ENCODE data around the gene GJC2.
A peak's percentile ranks its signal among the peaks of the same experiment; 100 is the strongest.

The GJC2 gene

DNA sequence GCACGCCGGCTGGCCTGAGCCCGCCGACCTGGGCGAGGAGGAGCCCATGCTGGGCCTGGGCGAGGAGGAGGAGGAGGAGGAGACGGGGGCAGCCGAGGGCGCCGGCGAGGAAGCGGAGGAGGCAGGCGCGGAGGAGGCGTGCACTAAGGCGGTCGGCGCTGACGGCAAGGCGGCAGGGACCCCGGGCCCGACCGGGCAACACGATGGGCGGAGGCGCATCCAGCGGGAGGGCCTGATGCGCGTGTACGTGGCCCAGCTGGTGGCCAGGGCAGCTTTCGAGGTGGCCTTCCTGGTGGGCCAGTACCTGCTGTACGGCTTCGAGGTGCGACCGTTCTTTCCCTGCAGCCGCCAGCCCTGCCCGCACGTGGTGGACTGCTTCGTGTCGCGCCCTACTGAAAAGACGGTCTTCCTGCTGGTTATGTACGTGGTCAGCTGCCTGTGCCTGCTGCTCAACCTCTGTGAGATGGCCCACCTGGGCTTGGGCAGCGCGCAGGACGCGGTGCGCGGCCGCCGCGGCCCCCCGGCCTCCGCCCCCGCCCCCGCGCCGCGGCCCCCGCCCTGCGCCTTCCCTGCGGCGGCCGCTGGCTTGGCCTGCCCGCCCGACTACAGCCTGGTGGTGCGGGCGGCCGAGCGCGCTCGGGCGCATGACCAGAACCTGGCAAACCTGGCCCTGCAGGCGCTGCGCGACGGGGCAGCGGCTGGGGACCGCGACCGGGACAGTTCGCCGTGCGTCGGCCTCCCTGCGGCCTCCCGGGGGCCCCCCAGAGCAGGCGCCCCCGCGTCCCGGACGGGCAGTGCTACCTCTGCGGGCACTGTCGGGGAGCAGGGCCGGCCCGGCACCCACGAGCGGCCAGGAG is 8.6 kb downstream of the GJC2 start:
- DNase-seq: no peak

DNA sequence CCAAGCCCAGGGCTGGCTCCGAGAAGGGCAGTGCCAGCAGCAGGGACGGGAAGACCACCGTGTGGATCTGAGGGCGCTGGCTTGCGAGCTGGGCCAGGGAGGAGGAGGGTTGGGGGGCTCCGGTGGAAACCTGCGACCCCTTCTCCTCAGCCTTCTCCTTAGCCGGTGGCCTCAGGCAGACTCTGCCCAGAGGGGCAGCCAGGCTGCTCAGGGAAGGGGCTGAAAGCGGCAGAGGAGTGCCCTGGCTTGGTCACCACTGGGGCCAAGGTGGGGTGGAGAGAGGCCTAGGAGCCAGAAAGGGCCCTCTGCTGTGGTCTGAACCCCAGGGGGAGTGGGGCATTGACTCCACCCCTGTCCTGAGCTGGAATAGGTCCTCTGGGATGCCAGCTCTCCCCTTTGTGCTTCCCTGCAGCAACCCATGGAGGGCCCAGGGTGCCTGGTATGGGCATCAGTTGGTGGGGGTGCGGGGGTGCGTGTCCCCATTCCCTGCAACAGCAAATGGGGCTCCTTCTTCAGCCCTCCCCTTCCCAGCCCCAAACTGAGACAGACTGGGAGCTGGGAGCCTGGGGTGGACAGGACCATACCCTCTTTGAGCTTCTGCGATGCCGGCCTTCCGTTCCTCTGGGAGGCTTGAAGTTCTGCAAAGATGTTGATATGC is 9.4 kb downstream of the GJC2 start:
- DNase-seq: no peak

DNA sequence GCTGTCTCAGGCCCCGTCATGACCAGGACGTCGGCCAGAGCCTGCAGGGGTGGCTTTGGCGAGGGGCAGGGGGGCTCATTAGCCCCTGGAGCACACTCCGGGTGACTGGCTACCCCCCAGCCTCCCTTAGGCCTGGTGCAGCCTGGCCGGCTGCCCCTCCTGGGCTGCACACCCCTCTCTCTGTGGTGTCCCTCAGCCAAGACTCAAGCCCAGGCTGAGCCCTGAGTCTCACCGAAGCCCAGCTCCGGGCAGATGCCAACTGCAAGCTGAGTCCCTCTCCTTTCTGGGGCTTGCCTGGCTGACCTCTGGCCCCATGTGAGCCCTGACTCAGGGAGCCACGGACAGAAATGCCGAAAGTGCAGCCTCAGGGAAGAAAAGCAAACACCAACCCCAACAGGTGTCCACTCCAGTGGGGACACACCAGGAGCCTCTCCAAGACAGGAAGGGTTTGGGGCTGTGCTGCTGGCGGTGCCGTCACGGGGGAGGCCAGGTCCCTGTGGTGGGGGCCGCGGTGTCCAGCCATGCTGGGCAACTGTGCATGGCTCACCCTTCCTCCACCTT is 10.6 kb downstream of the GJC2 start:
- no peak for DNase-seq

DNA sequence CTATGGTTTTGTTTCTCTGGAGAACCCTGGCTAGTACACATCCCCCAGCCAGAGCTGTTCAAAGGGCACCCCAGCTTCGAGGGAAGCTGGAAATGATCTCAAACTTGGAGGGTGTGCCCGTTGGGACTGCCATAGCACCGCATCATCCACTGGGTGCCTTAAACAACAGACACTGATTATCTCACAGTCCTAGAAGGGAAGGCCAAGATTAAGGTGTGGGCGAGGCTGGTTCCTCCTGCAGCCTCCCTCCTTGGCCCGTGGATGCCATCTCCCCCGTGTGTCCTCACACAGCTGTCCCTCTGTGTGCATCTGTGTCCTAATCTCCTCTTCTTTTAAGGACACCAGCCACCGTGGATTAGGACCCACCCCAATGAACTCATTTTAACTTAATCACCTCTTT is 11.6 kb downstream of the GJC2 start:
- no peak for DNase-seq

DNA sequence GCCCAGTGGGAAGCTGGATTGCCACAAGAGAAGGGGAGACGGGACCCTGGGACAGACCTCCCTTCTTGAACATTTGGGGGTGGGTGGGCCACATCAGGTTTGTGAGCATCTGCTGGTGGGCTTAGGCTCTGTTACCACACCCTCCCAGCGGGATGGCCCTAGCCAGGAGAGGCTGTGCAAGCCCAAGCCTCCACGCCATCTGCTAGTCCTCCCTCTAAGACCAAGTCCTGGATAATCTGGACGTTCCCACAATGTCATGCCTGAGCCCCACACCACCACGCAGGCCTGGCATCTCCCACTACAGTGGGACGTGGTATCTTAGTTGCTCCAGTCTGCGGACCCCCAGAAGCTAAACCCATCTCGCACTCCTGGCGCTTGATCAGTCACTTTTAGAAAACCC is 12.1 kb downstream of the GJC2 start:
- no peak for DNase-seq

DNA sequence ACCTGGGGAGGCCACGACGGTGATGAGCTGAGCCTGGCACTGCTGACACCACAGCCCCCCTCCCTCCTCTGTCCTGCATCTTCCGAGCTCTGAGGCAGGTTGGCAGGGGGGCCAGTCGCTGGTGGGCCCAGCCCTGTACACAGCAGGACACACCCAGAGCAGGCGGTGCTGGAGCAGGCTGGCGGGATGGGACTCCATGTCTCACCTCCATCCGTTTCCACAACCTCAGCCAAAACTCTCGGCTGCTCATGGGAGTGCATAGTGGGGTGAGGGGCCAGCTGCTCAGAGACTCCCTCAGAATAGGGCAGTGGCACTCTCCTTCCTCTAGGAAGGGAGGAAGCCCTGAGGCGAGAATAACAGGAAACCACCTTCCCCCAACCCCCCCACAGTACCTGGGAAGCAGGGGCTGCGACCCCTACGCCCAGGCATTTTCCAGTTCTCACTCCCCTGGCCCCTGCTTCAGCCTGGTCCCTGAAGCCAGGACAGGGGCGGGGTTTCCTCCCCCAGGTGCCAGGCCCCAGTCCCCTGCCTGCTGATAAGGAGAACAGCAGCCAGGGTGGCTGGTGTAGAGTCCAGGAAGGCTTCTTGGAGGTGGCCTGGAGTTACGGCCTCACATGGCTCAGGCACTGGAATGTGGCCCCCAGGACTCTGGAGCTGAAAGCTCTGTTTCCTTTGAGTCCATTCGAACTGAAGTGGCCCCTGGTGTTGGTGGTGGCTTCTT is 12.7 kb downstream of the GJC2 start:
- no peak for DNase-seq

DNA sequence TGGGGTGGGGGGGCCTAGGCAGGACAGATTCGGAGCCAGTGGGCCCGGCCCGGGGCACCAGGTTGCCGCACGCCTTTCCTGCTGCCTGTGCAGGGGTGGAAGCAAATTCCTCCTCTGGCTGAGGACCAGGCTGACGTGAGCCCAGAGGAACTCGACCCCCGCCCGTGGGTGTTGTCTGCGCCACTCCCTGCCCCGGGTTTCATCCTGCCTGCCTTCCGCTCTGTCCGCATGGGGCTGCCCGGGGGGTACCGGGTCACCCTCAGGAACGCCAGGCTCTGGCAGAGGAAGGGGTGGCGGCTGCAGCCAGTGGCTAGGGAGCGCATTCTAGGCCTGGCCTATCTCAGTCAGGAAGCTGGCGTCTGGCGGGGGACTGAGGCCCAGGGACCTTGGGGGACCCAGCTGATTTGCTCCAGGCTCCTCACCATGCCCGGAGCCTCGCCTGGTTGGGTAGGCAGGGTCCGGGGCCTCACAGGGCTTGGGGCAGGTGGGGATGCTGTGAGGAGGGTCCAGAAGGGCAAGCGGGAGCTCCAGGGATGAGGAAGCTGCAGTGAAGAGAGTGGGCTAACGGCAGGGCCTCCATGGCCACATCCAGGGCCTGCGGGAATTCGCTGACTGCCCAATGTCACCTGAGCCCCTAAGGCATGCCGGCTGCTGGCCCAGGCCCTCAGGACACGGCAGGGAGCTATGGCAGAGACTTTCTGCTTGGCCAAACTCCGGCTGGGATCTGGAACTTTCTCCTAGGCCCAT is 13.4 kb downstream of the GJC2 start:
- DNase-seq: no peak

DNA sequence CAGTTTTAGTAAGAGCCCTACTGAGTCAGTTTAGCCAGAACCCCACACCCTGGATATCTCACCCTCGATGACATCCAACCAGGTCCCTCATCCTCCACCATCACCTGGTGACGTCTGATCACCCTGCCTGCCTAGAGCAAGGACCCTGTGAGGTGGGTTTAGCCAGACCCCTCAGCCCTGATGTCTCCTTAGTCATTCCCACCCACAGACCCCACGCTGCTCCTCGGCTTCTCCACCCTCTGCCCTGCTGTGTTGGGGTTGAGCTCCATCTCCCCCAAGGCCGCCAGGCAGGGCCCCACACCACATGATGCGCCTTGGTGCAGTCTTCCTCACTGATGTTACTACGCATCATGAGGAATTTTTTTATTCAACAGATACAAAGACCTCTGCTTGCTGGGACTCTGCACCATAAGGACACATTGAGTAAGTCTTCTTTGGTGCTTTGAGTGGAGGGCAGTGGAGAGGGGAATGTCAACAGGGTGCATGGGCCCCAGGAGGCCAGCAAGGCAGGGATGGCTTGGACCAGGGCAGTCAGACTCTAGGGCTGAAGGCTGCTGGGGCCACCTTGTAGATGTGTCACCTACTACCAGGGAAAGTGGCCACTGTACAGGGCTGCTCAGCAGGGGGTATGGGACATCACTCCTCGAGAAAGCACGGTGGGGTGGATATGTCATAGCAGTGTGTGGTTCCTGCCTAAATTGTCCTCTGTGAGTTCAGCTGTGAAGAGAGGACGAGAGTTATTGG is 14.2 kb downstream of the GJC2 start:
- DNase-seq: no peak

DNA sequence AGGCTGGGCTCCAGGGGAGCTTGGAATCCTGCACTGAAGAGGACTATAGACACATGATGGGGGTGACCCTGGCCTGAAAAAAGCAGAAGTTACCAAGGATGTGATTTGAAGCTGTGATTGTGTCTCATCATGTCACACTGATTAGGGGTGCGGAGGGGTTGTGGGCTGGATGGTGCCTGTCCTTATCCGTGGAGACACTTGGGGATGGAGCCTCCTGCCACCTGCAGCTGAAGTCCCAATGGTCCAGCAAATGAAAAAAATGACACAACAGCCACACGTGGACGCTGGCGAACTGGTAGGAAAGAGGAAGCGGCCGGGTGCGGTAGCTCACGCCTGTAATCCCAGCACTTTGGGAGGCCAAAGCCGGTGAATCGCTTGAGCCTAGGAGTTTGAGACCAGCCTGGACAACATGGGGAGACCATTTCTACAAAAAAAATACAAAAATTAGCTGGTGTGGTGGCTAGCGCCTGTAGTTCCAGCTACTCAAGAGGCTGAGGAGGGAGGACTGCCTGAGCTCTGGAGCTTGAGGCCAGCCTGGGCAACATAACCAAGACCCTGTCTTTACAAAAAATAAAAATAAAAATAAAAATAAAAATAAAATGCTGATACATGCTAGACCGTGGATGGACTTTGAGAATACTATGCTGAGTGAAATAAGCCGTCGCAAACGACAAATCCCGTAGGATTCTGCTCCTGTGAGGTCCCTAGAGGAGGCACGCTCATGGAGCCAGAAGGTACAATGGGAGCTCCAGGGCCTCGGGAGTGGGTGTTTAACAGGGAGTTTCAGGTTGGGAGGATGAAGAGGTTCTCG is 15.0 kb downstream of the GJC2 start:
- DNase-seq: no peak

DNA sequence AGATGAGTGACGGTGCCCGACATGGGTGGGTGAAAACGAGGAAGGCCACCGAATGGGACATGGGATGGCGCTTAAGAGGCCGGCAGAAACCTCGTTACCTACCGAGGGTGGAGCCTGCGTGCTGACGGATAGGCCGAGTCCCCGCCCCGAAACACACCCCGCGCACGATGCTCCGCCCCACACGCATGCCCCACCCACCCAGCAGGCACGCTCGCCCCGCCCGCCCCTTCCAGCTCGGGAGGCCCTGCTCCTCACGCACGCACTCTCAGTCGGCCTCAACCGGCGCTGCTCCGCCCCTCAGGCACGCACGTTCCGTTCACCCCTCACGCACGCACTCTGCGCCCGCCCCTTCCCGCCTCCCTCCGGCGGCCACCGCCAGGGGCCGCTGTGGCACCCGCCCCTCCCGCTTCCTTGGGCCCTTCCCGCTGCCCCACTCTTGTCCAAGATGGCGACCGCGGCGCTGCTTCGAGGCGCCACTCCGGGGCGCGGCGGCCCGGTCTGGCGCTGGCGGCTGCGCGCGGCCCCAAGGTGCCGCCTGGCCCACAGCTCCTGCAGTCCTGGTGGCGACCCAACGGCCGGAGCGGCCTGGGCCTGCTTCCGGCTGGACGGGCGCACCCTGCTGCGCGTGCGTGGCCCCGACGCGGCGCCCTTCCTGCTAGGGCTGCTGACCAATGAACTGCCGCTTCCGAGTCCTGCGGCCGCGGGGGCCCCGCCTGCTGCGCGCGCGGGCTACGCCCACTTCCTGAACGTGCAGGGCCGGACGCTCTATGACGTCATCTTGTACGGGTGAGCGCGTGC is 15.8 kb downstream of the GJC2 start, which contains the start of gene IBA57:
IBA57 (plus strand) TSS at position 433 of the 798 bp plus-strand sequence; CDS start at position 446, 13 bp downstream.
- DNase-seq: peak; percentile 100

DNA sequence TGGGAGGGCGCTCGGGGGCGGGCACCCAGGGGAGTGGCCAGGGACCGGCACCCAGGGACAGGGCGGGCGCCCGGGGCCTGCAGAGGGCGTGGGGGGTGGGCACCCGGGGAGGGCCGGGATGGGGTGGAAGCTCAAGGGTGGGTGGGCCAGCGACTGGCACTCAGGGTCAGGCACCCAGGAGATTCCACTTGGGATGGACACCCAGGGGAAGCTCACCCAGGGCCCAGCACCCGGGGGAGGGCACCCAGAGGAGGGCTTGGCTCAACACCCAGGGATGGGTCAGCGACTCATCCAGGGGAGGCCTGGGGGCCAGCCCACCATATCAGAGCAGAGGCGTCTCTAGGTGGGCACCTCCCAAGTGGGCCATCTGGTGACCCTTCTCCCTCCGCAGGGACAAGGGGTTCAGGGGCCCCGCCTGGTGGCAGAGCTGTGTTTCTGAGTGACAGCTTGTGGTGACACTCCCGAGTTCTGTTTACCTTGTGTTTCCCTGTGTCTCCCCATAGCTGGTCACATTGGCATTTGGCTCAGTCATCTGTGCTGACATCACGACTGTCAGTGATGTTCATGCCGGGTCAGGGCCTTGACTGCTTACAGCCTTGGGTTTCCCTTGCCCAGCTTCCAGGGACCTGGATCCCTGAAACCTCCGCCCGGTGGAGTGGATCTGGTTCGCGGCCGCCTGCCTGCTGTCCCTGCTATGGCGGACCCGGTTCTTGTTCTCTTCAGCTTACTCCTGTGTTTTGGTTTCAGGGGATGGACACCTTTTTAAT is 16.6 kb downstream of the GJC2 start:
- DNase-seq: peak; percentile 52

DNA sequence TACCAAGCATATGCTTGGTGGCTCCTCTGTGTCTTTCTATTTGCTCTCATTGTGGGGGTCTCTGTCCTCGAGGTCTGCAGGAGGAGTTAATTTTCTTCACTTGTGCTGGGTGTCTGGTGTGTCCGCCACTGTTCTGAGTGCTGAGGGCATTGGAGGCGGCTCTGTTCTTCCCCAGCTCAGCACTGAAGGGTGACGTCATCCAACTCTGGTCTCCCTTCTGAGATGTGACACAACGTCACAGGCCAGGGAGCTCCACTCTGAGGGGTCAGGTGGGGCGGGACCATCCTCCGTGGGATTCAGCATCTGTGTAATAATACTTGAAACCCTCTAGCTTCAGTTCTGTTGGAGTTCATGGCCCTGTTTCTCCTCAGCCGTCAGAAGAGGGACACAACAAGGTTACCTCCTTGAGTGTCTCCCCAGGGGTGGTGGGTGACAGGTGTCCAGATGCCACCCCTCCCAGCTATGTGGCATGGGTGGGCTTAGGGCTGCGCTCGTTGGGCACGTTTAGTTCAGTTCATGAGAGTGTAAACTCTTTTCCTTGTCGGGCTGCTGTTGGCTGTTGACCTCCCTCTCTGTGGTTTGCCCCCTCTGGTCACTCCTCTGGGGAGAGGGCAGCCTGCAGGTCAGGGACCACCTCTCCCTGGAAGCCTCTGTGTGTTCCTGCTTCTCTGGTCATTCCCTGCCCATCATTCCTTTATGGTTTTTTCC is 19.0 kb downstream of the GJC2 start:
- no peak for DNase-seq

DNA sequence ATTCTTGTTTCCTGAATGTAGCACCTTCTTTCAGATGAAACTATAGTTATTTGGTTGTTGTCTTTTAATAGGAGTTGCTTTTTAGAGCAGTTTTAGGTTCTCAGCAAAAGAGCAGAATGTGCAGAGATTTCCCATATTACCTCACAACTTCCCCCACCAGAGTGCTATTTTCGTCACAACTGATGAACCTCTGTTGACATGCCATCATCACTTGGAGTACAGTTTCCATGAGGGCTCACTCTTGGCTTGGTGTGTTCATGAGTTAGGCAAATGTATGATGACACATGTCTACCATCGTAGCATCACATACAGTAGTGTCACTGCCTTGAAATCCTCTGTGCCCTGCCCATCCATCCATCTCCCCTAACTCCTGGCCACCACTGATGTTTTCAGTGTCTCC is 19.6 kb downstream of the GJC2 start:
- DNase-seq: no peak

DNA sequence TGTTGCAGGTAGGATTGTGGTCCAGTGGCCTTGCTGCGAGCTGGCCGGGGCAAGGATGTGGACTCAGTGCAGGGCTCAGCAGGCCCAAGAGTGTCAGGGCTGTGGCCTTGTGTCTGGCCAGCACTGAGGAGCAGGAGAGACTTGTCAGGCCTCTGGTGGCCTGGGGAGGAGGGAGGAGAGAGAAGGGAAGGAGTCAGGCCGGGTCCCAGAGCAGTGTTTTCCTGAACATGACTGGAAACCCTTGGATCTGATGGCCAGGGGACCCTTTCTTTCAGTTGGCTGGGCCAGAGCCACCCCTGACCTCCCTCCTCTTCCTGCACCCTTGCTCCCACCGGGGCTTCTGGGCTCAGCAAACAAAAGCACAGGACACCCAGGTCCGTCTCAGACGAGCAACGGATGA is 20.9 kb downstream of the GJC2 start:
- DNase-seq: no peak

DNA sequence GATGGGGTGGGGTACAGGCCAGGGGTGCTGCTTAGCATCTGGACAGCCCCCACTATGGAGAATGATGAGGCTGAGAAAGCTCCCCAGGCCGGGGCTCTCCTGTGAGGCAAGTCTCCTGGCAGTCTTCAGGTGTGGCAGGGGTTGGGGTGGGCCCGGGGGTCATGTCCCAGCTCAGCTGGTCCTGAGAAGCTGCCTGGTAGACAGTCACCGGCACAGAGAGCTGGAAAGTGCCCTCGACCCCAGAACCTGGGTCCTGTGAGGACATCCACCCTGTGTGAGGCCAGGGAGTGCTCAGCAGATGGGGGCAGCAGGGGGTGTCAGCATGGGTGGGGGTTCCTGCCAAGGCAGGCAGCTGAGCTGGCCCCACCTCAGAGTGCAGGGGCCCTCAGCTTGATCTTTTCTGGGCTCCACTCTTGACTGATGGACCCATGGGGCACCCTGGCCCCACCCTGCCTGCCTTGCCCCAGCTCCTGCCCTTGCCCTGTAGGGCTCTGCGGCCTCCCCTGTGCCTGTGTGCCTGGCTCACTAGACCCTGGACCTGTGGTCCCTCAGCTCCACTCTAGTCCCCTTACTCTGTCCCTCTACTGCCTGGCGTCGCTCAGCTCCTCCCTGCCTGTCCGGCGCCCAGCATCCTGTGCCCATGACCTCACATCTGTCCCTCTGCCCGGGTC is 21.6 kb downstream of the GJC2 start:
- no peak for DNase-seq

DNA sequence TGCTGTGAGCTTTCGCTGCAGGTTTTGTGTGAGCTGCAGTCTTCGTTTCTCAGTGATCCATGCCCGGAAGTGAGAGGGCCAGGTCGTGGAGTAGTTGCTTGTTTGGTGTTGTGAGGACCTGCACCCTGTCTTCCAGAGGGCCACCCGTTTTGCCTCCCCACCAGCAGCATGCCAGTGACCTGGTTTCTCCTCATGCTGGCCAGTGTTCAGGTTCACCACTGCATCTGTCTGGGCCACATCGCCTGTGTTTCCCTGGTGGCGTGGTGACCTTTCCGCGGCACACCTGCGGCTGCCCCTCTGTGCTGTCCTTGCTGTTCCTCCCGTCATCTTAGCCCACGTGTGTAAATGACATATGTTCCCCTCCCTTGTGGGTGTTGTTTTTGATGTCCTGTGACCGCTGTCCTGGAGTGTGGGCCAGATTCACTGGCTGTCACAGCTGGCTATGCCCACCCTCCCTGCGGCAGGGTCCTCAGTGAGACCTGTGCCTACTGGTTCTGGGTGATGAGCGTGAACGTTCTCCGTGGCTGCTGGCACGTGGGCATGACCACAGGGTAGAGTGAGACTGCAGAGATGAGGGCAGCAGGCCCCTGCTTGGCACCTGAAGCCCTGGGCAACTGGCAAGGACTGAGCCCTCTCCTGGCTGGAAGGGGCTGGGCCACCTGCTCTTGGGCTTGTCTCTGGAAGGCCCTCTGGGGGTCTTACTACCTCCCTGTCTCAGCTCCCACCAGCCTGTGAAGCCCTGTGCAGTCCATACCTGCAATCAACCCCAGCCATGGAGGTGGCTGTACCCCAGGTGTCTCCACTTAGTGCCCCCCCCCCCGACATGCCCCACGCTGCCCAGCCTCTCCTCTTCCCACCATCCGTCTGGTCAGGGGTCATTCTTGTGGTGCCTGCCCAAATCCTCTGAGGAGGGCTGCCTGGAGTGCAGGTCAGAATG is 23.1 kb downstream of the GJC2 start:
- no peak for DNase-seq

Data from T-helper 9 cell (primary cell).